T follicular helper cell (primary cell): ENCODE data around the gene CPNE4.

Experiments
- DNase-seq: peaks from one replicate; pipeline ENCODE4 v3.0.0-alpha.2; 2020; ENCODE audit warnings: low read depth

Gene CPNE4

GRCh38 chr3:131880948-131881347 is 153.9 kb downstream of the CPNE4 start:
- no peak for DNase-seq

GRCh38 chr3:131868203-131868602 is 166.6 kb downstream of the CPNE4 start:
- DNase-seq, result no peak

- DNase-seq, result no peak
These were observed 178.6 kb downstream of the CPNE4 start for GRCh38 chr3:131856171-131856570.

DNA sequence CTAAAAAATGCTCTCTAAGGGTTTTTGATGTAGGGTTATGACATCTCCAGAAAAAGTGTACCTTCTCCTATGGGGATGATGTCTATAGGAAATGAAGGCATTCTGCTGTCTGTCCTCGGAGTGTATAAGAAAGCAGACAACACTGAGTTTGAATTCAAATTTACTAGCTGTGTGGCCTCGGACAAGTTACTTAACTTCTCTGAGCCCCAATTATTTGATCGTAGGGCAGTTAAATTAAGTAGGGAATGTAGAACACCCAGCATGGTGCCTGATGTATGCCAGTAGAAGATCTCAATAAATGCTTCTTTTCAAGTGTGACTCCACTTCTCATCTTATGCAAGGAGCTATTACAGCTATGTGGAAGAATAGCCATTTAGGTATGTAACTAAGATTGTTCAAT is 184.6 kb downstream of the CPNE4 start:
- DNase-seq, result no peak

GRCh38 chr3:131849616-131850015 is 185.2 kb downstream of the CPNE4 start:
- DNase-seq, result no peak

DNA sequence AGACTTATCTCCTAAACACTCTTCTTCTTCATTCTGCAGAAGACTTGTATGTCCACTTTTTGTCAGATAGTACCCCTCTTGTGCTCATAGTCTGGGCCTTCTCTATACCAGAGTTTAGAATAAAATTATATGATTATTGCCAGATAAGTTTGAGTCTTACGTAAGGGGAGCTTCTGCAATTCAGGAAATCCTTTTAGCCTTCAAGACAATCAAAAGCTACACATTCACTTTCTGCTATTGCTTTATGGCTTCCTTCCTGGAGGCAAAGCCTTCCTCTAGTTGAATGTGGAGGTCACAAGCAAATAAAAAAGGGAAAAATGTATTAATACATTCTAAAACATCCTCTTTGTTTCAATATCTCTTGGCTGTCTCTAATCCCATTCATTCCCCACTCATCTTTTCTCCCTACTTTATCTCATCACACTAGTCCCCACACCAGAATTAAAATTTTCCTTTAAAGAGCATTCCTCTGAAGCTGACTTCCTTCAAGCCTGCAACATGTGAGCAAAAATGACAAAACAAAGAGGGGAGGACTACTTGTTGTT is 186.8 kb downstream of the CPNE4 start:
- DNase-seq, result no peak

GRCh38 chr3:131846296-131846924 is 188.4 kb downstream of the CPNE4 start:
- no peak for DNase-seq

DNA sequence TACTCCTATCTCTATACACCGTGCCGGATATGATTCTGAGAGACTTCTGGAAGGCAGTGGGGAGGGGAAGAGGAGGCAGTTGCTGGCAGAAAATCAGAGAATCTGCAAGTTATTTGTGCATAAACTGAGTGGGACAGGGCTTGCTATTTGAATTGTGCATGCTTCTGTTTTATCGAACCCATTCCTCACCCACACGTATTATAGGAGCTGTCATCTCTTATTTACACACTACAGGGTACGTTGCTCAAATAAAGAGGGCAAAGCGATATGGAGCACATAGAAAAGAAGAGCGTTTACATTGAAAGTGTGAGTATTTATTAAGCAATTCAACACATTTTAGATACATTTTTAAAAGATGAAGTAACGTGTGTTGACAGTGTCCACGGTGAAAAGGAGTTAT is 191.6 kb downstream of the CPNE4 start:
- DNase-seq, result no peak

DNA sequence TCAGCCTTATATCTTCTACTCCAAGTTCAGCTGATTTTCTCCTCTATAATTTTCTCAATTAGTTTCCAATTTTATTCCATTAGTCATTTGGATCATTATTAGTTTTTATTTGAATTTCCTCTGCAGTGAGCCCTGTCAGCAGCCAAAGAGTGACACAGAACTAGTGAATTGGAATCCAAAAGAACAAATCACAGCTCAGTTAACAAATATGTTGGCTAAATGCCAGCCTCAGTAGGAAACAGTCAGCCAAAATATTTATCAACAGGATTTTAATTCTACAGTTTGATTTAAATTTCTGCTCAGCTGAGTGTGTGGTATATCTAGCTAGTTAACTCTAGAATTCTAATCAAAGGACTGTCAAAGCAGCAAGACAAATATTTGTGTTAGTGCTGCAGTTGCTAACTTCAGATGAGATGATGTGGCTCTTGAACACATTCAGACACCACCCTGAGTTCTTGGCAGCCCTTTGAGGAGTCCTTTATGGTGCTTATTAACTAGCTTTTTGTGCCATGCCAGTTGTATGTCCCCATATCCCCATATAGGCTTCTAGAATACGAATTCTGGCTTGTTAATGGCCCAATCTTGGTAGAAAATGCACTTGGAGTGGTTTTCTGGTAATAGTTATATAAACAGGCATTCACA is 194.5 kb downstream of the CPNE4 start:
- DNase-seq, result no peak

DNA sequence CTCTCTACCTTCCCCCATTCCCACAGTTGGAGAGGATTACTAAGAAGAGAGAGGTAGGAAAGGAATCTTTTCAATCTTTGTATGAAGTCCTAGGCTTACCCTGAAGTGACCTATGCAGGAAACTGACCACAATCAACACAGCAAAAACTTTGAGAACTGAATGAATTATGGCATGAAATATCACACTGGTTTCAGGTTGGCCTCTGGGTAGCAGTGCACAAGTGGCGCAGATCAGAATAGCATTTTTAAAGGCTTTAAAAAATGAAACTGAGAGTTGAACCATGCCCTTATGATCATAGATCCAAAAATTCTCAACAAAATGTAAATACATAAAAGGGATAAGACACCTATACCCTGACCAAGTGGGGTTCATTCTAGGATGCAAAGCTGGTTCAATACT is 198.9 kb downstream of the CPNE4 start:
- no peak for DNase-seq

GRCh38 chr3:131831608-131832007 is 203.2 kb downstream of the CPNE4 start:
- no peak for DNase-seq

- no peak for DNase-seq
These were observed 213.5 kb downstream of the CPNE4 start for GRCh38 chr3:131821191-131821762.

DNA sequence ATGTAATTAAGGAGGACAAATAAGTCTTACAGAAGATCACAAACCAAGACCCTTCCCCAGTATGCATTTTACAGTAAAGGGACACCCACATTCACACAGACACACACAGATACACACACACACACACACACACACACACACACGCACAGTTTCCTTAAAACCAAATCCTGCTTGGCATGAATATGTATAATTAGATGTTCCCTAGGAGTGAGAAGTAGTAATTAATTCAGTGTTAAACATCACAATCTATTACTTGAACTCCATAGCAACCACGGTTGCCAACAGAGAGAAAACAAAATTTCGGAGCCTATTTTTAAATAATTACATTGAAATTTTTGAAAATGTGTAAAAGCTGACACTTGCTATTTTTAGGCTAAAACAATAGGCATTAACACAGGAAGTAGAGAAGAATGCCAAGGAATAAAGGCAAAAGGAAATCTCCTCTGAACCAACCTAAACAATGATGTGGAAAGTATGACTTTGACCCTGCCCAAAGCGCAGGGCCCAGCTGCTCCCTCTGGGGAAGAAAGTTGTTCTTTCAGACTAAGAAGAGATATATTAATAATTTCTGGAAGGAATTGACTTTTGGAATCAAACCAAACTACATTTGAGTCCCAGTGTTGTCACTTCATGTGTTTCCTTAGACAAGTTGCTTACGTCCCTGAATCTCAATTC is 215.3 kb downstream of the CPNE4 start:
- no peak for DNase-seq

DNA sequence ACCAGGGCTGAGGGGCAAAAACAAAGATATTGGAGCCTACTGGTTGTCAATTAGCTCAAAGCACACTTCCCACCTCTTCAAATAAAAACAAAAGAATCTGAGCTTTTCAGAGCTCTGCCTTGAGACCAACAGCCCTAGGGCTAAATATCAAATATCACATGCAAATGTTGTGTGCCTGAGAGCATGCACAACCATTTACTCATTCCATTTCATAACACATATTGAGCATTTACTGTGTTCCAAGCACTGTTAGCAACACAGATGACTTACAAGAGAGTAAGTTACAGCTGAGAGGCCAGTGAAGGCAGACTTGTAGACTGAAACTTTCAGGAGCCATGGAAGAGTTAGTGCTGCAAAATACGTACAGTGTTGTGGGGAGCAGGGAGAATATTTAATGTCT is 222.4 kb downstream of the CPNE4 start:
- DNase-seq, result no peak

- DNase-seq, result no peak
These were observed 223.3 kb downstream of the CPNE4 start for GRCh38 chr3:131811481-131811880.

DNA sequence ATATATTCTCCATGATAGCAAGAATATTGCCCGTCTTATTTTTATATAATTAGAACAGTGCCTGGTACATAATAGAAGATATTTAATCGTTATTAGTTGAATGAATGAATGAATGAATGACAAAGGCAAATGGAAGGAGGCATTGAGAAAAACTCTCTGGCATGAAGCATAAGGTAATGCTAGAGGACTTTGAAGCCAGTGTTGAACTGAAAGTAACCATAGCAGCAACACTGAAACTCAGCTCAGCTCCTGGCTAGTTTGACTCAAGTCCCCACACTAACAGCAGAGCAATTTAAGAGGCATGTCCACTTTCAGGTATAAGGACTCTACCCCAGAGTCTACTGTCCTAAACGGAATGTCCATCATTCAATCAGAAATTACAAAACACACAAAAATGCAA is 227.0 kb downstream of the CPNE4 start:
- no peak for DNase-seq

DNA sequence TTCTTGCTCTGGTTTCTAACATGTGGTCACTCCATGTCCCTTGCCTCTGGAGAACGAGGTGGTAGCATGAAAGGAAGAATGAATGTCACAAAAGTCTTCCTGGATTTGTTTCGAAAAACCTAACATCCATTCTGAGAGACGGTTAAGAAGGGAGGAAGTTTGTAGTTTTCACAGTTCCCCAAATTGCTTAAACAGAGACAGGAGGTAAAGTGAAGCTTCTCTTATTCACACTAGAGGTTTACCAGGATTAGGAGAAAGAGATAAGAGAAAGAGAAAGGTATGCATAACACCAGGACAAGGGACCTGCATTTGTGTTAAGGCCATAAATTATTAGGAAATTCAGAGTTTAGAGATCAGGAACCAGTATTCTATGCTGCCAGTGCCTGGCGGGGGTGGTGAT is 228.1 kb downstream of the CPNE4 start:
- no peak for DNase-seq

DNA sequence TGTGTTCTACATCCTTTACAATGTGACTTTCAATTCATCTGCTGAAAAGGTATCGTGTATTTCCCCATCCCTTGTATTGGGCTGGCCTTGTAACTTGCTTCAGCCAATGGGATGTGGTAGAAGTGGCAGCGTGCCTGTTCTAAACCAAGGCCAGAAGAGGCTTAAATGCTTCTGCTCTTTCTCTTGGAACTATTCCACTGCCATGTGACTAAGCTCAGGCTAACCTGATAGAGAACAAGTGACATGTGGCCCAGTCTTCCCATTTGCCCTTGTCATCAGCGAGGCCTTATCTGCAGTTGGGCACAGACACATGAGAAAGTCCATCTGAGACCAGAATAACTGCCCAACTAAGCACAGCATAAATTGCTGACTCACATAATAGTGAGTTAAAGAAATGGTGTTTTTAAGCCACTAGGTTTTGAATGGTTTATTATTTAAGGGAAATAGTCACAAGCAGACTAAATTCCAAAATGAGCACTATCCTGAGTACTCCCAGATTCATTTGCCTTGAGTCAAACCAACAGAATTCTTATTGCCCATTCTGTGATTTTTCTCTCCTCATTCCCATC is 230.2 kb downstream of the CPNE4 start:
- no peak for DNase-seq

- DNase-seq, result no peak
These were observed 231.7 kb downstream of the CPNE4 start for GRCh38 chr3:131803113-131803512.

- DNase-seq, result no peak
These were observed 232.8 kb downstream of the CPNE4 start for GRCh38 chr3:131802029-131802428.

GRCh38 chr3:131801566-131801965 is 233.2 kb downstream of the CPNE4 start:
- DNase-seq, result no peak

DNA sequence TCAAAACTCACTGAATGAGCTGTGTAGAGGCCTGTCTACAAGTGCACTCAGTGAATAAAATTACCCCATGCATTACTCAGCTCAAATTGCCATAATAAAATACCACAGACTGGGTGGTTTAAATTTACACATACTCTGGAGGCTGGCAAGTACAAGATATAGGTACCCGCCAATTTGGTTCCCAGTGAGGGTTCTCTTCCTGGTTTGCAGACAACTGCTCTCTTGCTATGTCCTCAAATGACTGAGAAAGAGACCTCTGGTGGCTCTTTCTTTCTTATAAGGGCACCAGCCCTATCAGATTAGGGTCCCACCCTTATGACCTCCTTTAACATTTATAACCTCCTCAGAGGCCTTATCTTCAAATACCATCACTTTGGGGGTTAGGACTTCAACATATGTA is 237.0 kb downstream of the CPNE4 start:
- DNase-seq, result no peak
